ENCODE measurements around the gene NSUN2.
"Not testable (repeated sequence)": the region's sequence is repeated elsewhere in the genome, so short reads cannot be mapped to it uniquely, and the experiment has no call there.

The NSUN2 gene

DNA sequence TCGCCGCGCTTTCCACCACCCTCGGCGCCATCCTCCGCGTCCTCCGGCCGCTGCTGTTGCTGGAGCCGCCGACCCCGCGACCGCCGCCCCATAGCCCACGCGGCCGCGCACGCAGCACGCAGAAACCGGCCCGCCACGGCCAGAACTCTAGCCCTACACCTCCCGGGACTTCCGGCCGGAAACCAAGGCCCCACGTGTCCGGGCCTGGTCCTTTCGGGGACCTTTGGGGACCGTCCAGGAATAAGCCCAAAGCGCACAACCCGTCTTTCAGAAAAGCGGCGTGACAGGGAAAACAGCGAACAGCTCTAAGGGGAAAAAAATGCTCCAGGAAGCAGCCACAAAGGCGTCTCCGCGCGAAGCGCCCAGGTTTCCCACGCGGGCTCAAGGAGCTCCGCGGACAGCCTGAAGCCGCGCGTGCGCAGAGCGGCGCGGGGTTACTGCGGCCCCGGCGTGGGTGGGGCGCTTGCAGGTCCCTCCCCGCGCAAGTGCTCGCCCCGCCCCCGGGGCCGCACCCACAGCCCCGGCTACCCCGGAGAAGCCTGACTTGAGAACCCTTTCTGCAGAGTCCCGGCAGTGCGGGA is at the start of gene NSUN2, which contains the start of gene SRD5A1:
Gene NSUN2, minus strand, starts transcription at position 157 of the 581 bp plus-strand sequence. Its CDS starts 65 bp downstream, at position 92.
Gene SRD5A1, plus strand, starts transcription at position 553 of the 581 bp plus-strand sequence. CDS start 137 bp downstream, outside the sequence.
- DNase-seq, result peak; percentile 94

- no peak for DNase-seq
These were observed 49.4 kb upstream of the NSUN2 start for GRCh38 chr5:6682239-6682638.

DNA sequence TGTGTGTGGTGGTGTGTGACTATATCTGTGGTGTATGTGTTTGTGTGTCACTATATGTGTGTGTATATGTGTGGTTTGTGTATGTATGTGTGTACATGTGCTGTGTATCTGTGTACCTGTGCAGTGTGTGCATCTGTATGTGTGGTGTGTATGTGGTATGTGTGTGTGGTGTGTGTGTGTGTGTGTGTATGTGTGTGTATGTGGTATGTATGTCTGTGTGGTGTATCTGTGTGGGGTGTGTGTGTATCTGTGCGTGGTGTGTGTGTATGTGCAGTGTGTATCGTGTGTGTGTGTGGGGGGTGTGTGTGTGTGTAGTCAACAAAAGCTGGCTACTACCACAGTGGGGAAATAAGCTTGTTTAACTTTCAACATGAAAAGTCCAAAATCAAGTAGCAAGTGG is 48.8 kb upstream of the NSUN2 start:
- no peak for DNase-seq

- DNase-seq, result no peak
These were observed 48.1 kb upstream of the NSUN2 start for GRCh38 chr5:6680922-6681321.

GRCh38 chr5:6678385-6678784 is 45.5 kb upstream of the NSUN2 start:
- DNase-seq, result no peak

DNA sequence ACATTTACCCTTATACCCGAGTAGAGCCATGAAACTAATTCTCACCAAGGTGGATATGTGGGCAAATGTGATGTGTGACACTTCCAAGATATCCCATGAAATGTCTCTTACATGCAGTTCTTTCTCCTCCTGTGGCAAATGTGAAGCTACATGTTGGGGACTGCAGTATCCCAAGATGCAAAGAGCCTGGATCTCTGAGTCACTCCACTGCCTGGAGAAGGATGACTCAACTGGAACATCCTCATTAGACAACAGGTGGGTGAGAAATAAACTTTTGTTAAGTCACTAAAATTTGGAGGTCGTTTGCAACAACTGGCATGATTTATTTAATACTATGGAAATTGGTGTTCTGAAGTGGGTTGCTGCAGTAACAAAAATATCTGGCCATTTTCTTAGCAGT is 43.9 kb upstream of the NSUN2 start:
- DNase-seq, result no peak

DNA sequence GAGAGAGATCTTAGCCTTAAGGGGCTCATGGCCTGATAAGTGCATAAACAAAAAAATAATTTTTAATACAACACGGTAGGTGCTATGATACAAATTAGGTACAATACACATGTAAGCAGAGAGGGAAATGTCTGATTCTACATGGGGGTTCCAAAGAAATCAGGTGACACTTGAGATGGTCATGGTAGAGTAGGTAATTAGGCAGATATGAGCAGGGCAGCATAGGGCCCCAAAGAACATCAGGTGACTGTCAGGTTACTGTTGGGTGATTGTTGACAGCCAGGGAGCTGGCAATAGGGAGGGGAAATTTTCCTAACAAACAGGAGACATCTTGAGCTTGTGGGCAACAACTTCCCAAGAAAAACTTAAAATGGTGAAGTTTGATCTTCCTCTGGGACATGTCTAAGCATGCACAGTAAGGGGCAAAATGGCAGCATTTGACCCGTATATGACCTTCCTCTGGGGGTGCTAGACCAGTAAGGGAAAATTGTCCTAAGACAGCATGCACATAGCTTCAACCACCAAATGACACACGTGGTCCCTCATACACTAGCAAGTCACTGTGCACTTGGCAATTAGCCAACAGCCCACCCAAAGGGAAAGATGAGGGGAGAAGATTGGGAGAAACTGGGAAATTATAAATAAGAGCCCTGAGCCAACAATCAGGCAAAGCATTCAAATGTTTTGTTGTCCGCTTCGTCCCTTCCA is 43.1 kb upstream of the NSUN2 start:
- no peak for DNase-seq

DNA sequence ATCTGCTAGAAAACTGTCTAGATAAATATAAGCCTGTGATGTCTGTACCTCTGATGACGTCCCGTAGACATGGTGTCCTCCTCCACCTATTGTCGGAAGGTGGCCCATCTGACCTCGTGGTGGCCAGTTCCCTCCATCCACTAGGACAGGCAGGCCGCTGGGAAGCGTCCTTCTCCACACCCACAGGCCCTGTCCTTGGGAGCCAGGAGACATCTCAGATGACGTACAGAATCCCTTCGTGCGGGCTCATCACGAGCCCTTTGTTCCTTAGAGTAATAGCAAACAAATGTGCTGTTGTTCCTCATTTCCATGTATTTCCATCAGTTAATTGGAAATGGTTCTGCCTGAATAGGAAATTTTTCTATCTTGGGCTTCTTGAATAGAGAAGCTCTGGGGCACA is 42.0 kb upstream of the NSUN2 start:
- no peak for DNase-seq

DNA sequence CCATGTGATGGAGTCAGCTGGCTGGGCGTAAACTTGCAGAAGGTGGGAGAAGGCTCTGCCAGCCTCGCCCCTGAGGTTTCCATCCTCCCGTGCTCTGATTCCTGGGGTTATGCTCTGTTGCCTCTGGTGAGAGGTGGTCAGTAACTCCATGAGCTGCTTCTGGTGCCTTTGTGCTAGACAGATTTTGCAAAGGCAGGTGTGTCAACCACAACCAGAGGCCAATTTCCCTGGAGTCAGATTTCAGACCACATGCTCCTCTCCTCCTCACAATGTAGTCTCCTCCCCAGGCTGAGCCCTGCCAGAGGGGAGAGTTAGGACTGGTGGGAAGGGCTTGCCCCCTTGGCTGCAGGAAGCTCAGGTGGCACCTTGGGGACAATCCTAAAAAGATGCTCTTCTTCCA is 41.6 kb upstream of the NSUN2 start:
- DNase-seq, result no peak

DNA sequence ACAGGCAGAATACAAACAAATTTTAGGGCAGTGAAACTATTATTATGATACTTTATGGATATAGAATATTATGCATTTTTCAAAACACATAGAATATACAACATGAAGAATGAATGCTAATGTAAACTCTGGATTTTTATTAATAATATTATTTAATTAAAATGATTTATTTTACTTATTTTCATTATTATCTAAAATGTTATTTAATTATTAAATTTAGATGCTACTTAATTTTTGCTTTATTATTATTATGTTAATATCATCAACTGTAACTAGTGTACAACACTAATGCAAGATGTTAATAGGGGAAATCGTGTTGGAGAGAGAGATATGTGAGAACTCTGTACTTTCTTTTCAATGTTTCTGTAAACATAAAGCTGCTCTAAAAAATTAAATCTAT is 41.1 kb upstream of the NSUN2 start:
- DNase-seq, result no peak

DNA sequence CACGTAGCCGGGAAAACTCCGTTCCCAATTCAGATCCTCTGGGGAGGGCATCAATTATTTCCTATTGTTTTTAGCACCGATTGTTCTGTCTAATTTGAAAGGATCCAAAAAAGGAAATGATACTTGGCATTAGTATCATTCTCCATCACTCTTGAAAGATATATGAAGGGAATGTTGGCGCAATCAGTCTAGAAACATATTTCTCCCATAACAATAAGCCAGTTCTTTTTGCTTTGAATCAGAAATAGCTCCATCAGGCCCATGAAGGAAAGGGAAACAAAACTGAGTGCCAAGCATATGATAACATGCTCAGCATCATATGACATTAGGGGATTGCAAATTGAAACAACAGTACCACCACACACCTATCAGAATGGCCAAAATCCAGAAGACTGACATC is 40.2 kb upstream of the NSUN2 start:
- DNase-seq, result no peak

GRCh38 chr5:6668717-6669116 is 35.9 kb upstream of the NSUN2 start:
- DNase-seq, result not testable (repeated sequence)

GRCh38 chr5:6667648-6668047 is 34.8 kb upstream of the NSUN2 start:
- DNase-seq, result no peak

- no peak for DNase-seq
These were observed 33.9 kb upstream of the NSUN2 start for GRCh38 chr5:6666762-6667161.

GRCh38 chr5:6660688-6661087 is 27.8 kb upstream of the NSUN2 start:
- no peak for DNase-seq

GRCh38 chr5:6659941-6660684 is 27.3 kb upstream of the NSUN2 start:
- DNase-seq, result no peak

DNA sequence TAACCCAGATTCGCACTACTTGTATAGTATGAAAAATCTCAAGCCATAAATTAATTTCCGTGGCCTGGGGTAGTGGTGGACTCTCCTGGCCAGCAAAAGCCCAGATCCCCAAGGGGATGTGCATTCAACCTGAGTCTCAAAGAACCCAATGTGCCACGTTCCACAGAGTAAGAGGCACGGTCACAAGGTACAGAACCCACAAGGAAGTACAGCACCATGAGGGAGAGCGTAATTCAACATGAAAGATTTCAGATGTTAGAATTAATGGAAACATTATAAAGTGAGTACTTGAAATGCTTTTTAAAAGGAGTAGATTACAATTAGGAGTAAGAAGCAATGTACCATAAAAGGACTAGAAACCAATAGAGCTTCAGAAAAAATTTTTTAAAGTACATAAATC is 23.8 kb upstream of the NSUN2 start:
- no peak for DNase-seq

- no peak for DNase-seq
These were observed 22.6 kb upstream of the NSUN2 start for GRCh38 chr5:6655432-6655831.

DNA sequence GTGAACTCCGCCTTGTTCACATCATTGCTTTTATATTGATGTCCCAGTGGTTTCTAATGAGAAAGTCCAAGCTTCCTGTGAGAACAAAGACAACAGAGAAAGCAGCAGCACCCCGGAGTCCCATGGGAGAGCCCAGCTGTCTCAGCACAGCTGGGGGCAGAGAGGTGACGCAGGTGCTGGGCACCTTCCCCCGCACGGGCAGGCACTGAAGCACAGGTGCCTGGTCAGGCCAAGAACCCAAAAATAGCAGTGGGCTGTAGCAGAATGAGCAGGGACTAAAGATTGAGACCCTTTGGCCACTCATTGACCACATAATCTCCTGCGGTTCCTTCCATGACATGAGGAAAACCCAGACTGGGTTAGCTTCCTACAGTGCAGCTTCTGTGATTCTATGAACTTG is 19.2 kb upstream of the NSUN2 start:
- DNase-seq, result no peak

- DNase-seq, result no peak
These were observed 16.8 kb upstream of the NSUN2 start for GRCh38 chr5:6649681-6650080.

GRCh38 chr5:6649186-6649585 is 16.3 kb upstream of the NSUN2 start:
- no peak for DNase-seq

DNA sequence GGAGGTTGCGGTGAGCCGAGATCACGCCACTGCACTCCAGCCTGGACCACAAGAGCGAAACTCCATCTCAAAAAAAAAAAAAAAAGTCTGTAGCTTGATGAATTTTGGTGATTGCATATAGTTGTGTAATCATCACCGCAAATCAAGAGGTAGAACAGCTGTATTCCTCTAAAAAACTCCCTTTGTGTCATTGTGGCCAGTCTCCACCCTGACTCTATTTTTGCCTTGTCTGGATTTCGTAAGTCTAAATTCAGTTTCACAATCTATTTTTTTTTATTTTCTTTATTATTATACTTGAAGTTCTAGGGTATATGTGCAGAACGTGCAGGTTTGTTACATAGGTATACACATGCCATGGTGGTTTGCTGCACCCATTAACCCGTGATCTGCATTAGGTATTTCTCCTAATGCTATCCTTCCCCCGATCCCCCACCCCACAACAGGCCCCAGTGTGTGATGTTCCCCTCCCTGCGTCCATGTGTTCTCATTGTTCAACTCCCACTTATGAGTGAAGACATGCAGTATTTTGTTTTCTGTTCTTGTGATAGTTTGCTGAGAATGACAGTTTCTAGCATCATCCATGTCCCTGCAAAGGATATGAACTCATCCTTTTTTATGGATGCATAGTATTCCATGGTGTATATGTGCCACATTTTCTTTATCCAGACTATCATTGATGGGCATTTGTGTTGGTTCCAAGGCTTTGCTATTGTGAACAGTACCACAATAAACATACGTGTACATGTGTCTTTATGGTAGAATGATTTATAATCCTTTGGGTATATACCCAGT is 12.9 kb upstream of the NSUN2 start:
- not testable (repeated sequence) for DNase-seq

DNA sequence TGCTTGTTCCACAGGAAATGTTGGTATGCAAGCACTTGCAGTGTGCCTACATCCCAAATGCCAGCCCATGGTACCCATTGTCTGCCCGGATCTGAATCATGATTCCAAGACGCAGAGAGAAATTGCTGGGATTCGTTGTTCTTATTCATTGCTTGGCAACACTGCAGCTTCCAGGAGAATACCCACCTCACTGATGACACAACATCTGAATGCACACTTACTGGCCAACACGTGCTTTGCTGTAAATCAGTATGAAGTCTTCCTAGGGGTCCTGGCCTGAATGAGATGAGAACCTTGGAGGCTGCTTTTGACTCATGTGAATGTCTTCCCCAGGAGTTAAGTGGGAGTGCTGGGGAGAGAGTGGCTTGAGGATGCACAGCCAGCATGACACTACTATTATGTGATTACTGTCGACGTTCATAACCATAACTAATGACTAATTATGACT is 12.0 kb upstream of the NSUN2 start:
- no peak for DNase-seq

All from CD4-positive, alpha-beta T cell treated with Interleukin-6 for 4 hours (primary cell).